ENCODE data around the gene TSC1. TPM values are rescaled to one million over a fixed set of nuclear protein-coding genes. Genes with fewer than 3 reads are reported as not detected.

Gene TSC1
- total RNA-seq, 1 donor from 2014 or later: 89.3 TPM

GRCh38 chr9:132842124-132843044 is 102.0 kb downstream of the TSC1 start:
- Mint-ChIP-seq H3K36me3 (ENCODE audit: unreplicated experiment) (no peaks in the 10 kb centered on the region), H3K4me1 (ENCODE audit: low read depth, unreplicated experiment) (peaks cover 15% of the 10 kb centered on the region), H3K9me3 (ENCODE audit: unreplicated experiment) (peaks cover 4% of the 10 kb centered on the region), H3K27ac (ENCODE audit: unreplicated experiment) (no peak overlapping the region), H3K4me3 (ENCODE audit: unreplicated experiment) (no peak overlapping the region), H3K27me3 (ENCODE audit: unreplicated experiment) (peaks cover 2% of the 10 kb centered on the region)
- no peak for TF ChIP-seq CTCF (IDR thresholded peaks at IDR 0.05; ENCODE audit: partially characterized antibody, unreplicated experiment)
- DNase-seq: no peak

Small RNAs within 50 kb of the gene (microRNA-seq; reads per million reads assigned to microRNA genes)
- not detected for gene MIR548AW (ENCODE audit: unreplicated experiment)

Other genes with a start within 250 kb of the TSC1 start
- 0.44 TPM for gene AK8, start 66.3 kb downstream of the TSC1 start, total RNA-seq (ENCODE audit: unreplicated experiment)
- gene SPACA9, start 65.7 kb downstream of the TSC1 start, total RNA-seq (ENCODE audit: unreplicated experiment): 5.0 TPM
- not detected for gene GFI1B, start 34.1 kb upstream of the TSC1 start, total RNA-seq (ENCODE audit: unreplicated experiment)
- gene GTF3C5, start 86.4 kb upstream of the TSC1 start, total RNA-seq (ENCODE audit: unreplicated experiment): 95.2 TPM
- gene CEL, start 117.4 kb upstream of the TSC1 start, total RNA-seq (ENCODE audit: unreplicated experiment): 3.8 TPM
- gene RALGDS, start 176.6 kb upstream of the TSC1 start, total RNA-seq (ENCODE audit: unreplicated experiment): 449 TPM
- gene GBGT1, start 219.3 kb upstream of the TSC1 start, total RNA-seq (ENCODE audit: unreplicated experiment): 1.3 TPM

Measured in glutamatergic neuron (in vitro differentiated cells).